Prostate gland (tissue), 2 donors: ENCODE results near the gene UGGT1. TPM values are rescaled to one million over a fixed set of nuclear protein-coding genes. Genes with fewer than 3 reads are reported as not detected.
"Not testable (repeated sequence)": the region's sequence is repeated elsewhere in the genome, so short reads cannot be mapped to it uniquely, and the experiment has no call there.

Experiments
- DNase-seq: peaks from one replicate; pipeline ENCODE4 v3.0.0-alpha.2; 2019; ENCODE audit warnings: low spot score
- H3K27ac ChIP-seq, 2 donors: fragments of 200-600 bp; sonication (generic); 2 replicates each; pipeline ENCODE4 v1.5.1; 2017 to 2019
- H3K27me3 ChIP-seq: fragments of 200-600 bp; sonication (generic); replicated peaks from 2 replicates; pipeline ENCODE4 v1.5.1; 2019; ENCODE audit not compliant: insufficient read depth
- H3K36me3 ChIP-seq, 2 donors: fragments of 200-600 bp; sonication (generic); 1 replicate in 1 of 2; 2 replicates in 1 of 2; pipeline versions ENCODE4 v1.5.1 to v1.8.1; 2017 to 2019
- H3K4me1 ChIP-seq: fragments of 200-600 bp; sonication (generic); replicated peaks from 2 replicates; pipeline ENCODE4 v1.5.1; 2019
- H3K4me3 ChIP-seq, 2 donors: fragments of 200-600 bp; sonication (generic); 2 replicates each; pipeline ENCODE4 v1.5.1; 2017 to 2019
- H3K9me3 ChIP-seq: fragments of 200-600 bp; sonication (generic); 2 replicates; pipeline ENCODE4 v1.5.1; 2017
- CTCF ChIP-seq, 4 experiments: fragments of 200-600 bp in 2 of 4; fragments of 450-650 bp in 2 of 4; sonication (generic) in 2 of 4; IDR thresholded peaks; 1 replicate in 3 of 4; 2 replicates in 1 of 4; pipeline ENCODE4 v1.5.1; 2016 to 2019; ENCODE audit warnings: antibody characterized with exemption in 4 of 4, mild to moderate bottlenecking in 2 of 4, moderate library complexity in 2 of 4
- POLR2A ChIP-seq: fragments of 450-650 bp; IDR thresholded peaks from one replicate; pipeline ENCODE4 v1.6.1; 2016; ENCODE audit warnings: antibody characterized with exemption, mild to moderate bottlenecking
- POLR2AphosphoS5 ChIP-seq: sonication (generic); formaldehyde crosslinking; IDR thresholded peaks from one replicate; pipeline ENCODE4 v1.6.1; 2017; ENCODE audit warnings: antibody characterized with exemption
- WGBS: methylation state at CpG from one replicate; pipeline ENCODE4 v1.1.5; 2018; 5-methylcytosine and 5-hydroxymethylcytosine counted together
- intact Hi-C: fragments of 100-400 bp; cut with DNase I; formaldehyde crosslinking; loops from one replicate; pipeline ENCODE4 v1.14.2; 2022
- total RNA-seq, 2 donors: library from RNA; depleted of rRNA; stranded (reverse); fragments of >200 nt; gene quantifications; one replicate each; pipeline ENCODE4 v1.1.0, GENCODE V29; 2016

UGGT1 gene
- total RNA-seq, 2 donors from 2014 or later, result 34.7 to 45.2 TPM

GRCh38 chr2:128172191-128172590 lies 81.2 kb downstream of the UGGT1 start:
- Histone ChIP-seq H3K4me3 (no peak overlapping the region), H3K36me3 (peaks cover 4 to 5% of the 10 kb centered on the region in 2 donors), H3K27ac (no peak overlapping the region), H3K9me3 (no peaks in the 10 kb centered on the region), H3K27me3 (no peaks in the 10 kb centered on the region), H3K4me1 (no peaks in the 10 kb centered on the region)
- intact Hi-C loops, result loop anchor here (10.0 kb wide), 1 partner anchor 133 kb away; no protein-coding TSS in a partner anchor
- TF ChIP-seq POLR2A, result no peak
- no peak for TF ChIP-seq POLR2AphosphoS5
- TF ChIP-seq CTCF (IDR thresholded peaks at IDR 0.05), result peak in 1 of 4 experiments; percentile 29
- DNase-seq, result no peak
- 83% methylated on average over 5 of the region's 5 CpGs for WGBS

- intact Hi-C loops, result loop anchor here (10.0 kb wide), 1 partner anchor 131 kb away; no protein-coding TSS in a partner anchor
- H3K9me3 ChIP-seq, H3K36me3 ChIP-seq, H3K4me1 ChIP-seq, H3K27me3 ChIP-seq, H3K27ac ChIP-seq, H3K4me3 ChIP-seq, DNase-seq: not testable (repeated sequence)
- WGBS, result 83% methylated on average over 4 of the region's 4 CpGs
These were observed 83.1 kb downstream of the UGGT1 start for GRCh38 chr2:128174067-128174466.

- TF ChIP-seq POLR2AphosphoS5 (no peak), POLR2A (no peak), CTCF (IDR thresholded peaks at IDR 0.05) (no peak)
- Histone ChIP-seq H3K27ac (no peak overlapping the region), H3K27me3 (no peaks in the 10 kb centered on the region), H3K9me3 (no peaks in the 10 kb centered on the region), H3K4me1 (no peaks in the 10 kb centered on the region), H3K36me3 (peaks cover 0 to 10% of the 10 kb centered on the region in 2 donors), H3K4me3 (no peak overlapping the region)
- intact Hi-C loops, result loop anchor here (10.0 kb wide), 1 partner anchor 127 kb away; no protein-coding TSS in a partner anchor
- DNase-seq, result no peak
- 84% methylated on average over 3 of the region's 3 CpGs for WGBS
These were observed 86.3 kb downstream of the UGGT1 start for GRCh38 chr2:128177315-128177714.

- WGBS, result 89% methylated on average over 8 of the region's 8 CpGs
These were observed 87.2 kb downstream of the UGGT1 start for GRCh38 chr2:128178149-128178649.

More at GRCh38 chr2:128178149-128178649, 87.2 kb downstream of the UGGT1 start:
- H3K36me3 ChIP-seq, result peaks cover 0 to 10% of the 10 kb centered on the region in 2 donors
- no peaks in the 10 kb centered on the region for H3K27me3 ChIP-seq
- no peak overlapping the region for H3K4me3 ChIP-seq
- no peak overlapping the region for H3K27ac ChIP-seq
- intact Hi-C loops, result loop anchor here (2.0 to 10.0 kb wide), 2 partner anchors 55 to 127 kb away; no protein-coding TSS in a partner anchor
- TF ChIP-seq CTCF (IDR thresholded peaks at IDR 0.05) (no peak), POLR2A (no peak), POLR2AphosphoS5 (no peak)
- no peaks in the 10 kb centered on the region for H3K9me3 ChIP-seq
- H3K4me1 ChIP-seq, result no peaks in the 10 kb centered on the region
- DNase-seq, result no peak
